GM23338 (cell line): ENCODE measurements around the gene H1-8. TPM values are rescaled to one million over a fixed set of nuclear protein-coding genes. Genes with fewer than 3 reads are reported as not detected.

Source experiments
- ATAC-seq: fragments of 200-7000 bp; cut with Tn5 transposase; 3 replicates; pipeline ENCODE4 v1.9.1; 2020
- DNase-seq: peaks from one replicate; pipeline ENCODE4 v3.0.0-alpha.2; 2015; ENCODE audit warnings: low spot score
- H2AFZ ChIP-seq: fragments of 200-600 bp; sonication (generic); 2 replicates; pipeline ENCODE4 v1.8.0; 2016; ENCODE audit warnings: antibody characterized with exemption, mild to moderate bottlenecking, moderate library complexity
- H3F3A ChIP-seq: fragments of 200-600 bp; sonication (generic); replicated peaks from 2 replicates; pipeline ENCODE4 v1.8.0; 2017; ENCODE audit warnings: antibody characterized with exemption, mixed run types, low read depth
- H3K27ac ChIP-seq: fragments of 200-600 bp; sonication (generic); 2 replicates; pipeline ENCODE4 v1.6.1; 2016; ENCODE audit warnings: low read depth
- H3K27me3 ChIP-seq: fragments of 200-600 bp; sonication (generic); 2 replicates; pipeline ENCODE4 v1.8.0; 2016; ENCODE audit warnings: mild to moderate bottlenecking, mixed run types, moderate library complexity; ENCODE audit not compliant: insufficient read depth
- H3K36me3 ChIP-seq: fragments of 200-600 bp; sonication (generic); 2 replicates; pipeline ENCODE4 v1.8.0; 2016; ENCODE audit warnings: mild to moderate bottlenecking; ENCODE audit not compliant: insufficient read depth
- H3K4me1 ChIP-seq: fragments of 200-600 bp; sonication (generic); 2 replicates; pipeline ENCODE4 v1.8.0; 2016; ENCODE audit warnings: mild to moderate bottlenecking, moderate library complexity; ENCODE audit not compliant: insufficient read depth
- H3K4me2 ChIP-seq: fragments of 200-600 bp; sonication (generic); 2 replicates; pipeline ENCODE4 v1.7.1; 2017; ENCODE audit warnings: mixed run types
- H3K4me3 ChIP-seq: fragments of 200-600 bp; sonication (generic); 2 replicates; pipeline ENCODE4 v1.6.1; 2016; ENCODE audit warnings: mixed run types
- H3K79me2 ChIP-seq: fragments of 200-600 bp; sonication (generic); replicated peaks from 2 replicates; pipeline ENCODE4 v1.8.0; 2017; ENCODE audit warnings: mild to moderate bottlenecking; ENCODE audit not compliant: insufficient read depth
- H3K9me2 ChIP-seq: fragments of 200-600 bp; sonication (generic); 2 replicates; pipeline ENCODE4 v1.8.0; 2017; ENCODE audit not compliant: insufficient read depth
- H4K20me1 ChIP-seq: fragments of 200-600 bp; sonication (generic); replicated peaks from 2 replicates; pipeline ENCODE4 v1.8.0; 2017; ENCODE audit warnings: mild to moderate bottlenecking; ENCODE audit not compliant: insufficient read depth
- H3K27ac Mint-ChIP-seq: 2 replicates; pipeline ENCODE4 v1.8.0; 2020; ENCODE audit warnings: inconsistent platforms, mild to moderate bottlenecking, moderate library complexity, mixed read lengths
- H3K27me3 Mint-ChIP-seq: 3 replicates; pipeline ENCODE4 v1.8.0; 2022; ENCODE audit warnings: low read depth, mild to moderate bottlenecking, moderate library complexity, mixed read lengths, inconsistent platforms; ENCODE audit not compliant: insufficient read depth, poor library complexity
- H3K36me3 Mint-ChIP-seq: 3 replicates; pipeline ENCODE4 v1.8.0; 2021; ENCODE audit warnings: low read depth, mild to moderate bottlenecking, inconsistent platforms, moderate library complexity, mixed read lengths
- H3K4me1 Mint-ChIP-seq: 3 replicates; pipeline ENCODE4 v1.8.0; 2020; ENCODE audit warnings: mild to moderate bottlenecking, inconsistent platforms, mixed read lengths
- H3K4me3 Mint-ChIP-seq: 3 replicates; pipeline ENCODE4 v1.8.0; 2021; ENCODE audit warnings: moderate library complexity, mild to moderate bottlenecking, inconsistent platforms, mixed read lengths
- H3K9me3 Mint-ChIP-seq: 3 replicates; pipeline ENCODE4 v1.8.0; 2020; ENCODE audit warnings: moderate library complexity, mild to moderate bottlenecking, inconsistent platforms, mixed read lengths
- CREB1 ChIP-seq: fragments of 250-450 bp; sonication (Bioruptor Pico); IDR thresholded peaks from 2 replicates; pipeline ENCODE4 v1.5.0; 2020; ENCODE audit warnings: low read depth, mild to moderate bottlenecking, moderate library complexity
- CTCF ChIP-seq, 2 experiments: fragments of 200-600 bp in 1 of 2; sonication (generic) in 1 of 2; conservative IDR thresholded peaks; 2 replicates each; pipeline versions ENCODE4 v1.5.1 to v1.6.1; 2016 to 2017; ENCODE audit warnings: antibody characterized with exemption in 2 of 2, low read depth in 2 of 2, mild to moderate bottlenecking in 2 of 2, moderate library complexity in 1 of 2
- ETS1 ChIP-seq: IDR thresholded peaks from 2 replicates; pipeline ENCODE4 v1.6.1; 2016; ENCODE audit warnings: antibody characterized with exemption
- EZH2 ChIP-seq: fragments of 200-600 bp; sonication (generic); IDR thresholded peaks from one replicate; pipeline ENCODE4 v1.8.0; 2017; ENCODE audit warnings: antibody characterized with exemption, mild to moderate bottlenecking, low read depth; ENCODE audit not compliant: unreplicated experiment
- EZH2phosphoT487 ChIP-seq: fragments of 200-600 bp; sonication (generic); IDR thresholded peaks from one replicate; pipeline ENCODE4 v1.8.1; 2018; ENCODE audit warnings: antibody characterized with exemption; ENCODE audit not compliant: unreplicated experiment
- JUNB ChIP-seq: IDR thresholded peaks from one replicate; pipeline ENCODE4 v1.6.1; 2016; ENCODE audit warnings: antibody characterized with exemption; ENCODE audit not compliant: unreplicated experiment
- NANOG ChIP-seq: IDR thresholded peaks from 2 replicates; pipeline ENCODE4 v1.6.1; 2016; ENCODE audit warnings: antibody characterized with exemption, borderline replicate concordance
- POLR2AphosphoS5 ChIP-seq: IDR thresholded peaks from 2 replicates; pipeline ENCODE4 v1.6.1; 2016; ENCODE audit warnings: antibody characterized with exemption, low read depth
- REST ChIP-seq: IDR thresholded peaks from one replicate; pipeline ENCODE4 v1.6.1; 2018; ENCODE audit warnings: antibody characterized with exemption; ENCODE audit not compliant: unreplicated experiment
- STAT1 ChIP-seq: IDR thresholded peaks from one replicate; pipeline ENCODE4 v1.6.1; 2016; ENCODE audit warnings: antibody characterized with exemption; ENCODE audit not compliant: unreplicated experiment
- ZNF114 ChIP-seq: fragments of 250-450 bp; sonication (Bioruptor Pico); IDR thresholded peaks from 2 replicates; pipeline ENCODE4 v1.5.0; 2020; ENCODE audit warnings: mild to moderate bottlenecking, moderate library complexity
- ZNF462 ChIP-seq: fragments of 250-450 bp; sonication (Bioruptor Pico); IDR thresholded peaks from 2 replicates; pipeline ENCODE4 v1.5.0; 2020; ENCODE audit warnings: mild to moderate bottlenecking, moderate library complexity
- polyA plus RNA-seq: library from polyadenylated mRNA; unstranded; fragments of >200 nt; fragmentation: Nextera tagmentation; extraction: Ambion mirVana; gene quantifications from 2 replicates; pipeline ENCODE4 v1.2.1, GENCODE V29; 2016
- total RNA-seq: library from RNA; depleted of rRNA; stranded (reverse); fragments of >200 nt; shearing (Covaris generic); gene quantifications from 2 replicates; pipeline ENCODE4 v1.2.3, GENCODE V29; 2014

The H1-8 gene
- total and polyA plus RNA-seq, 2 experiments from 2014 or later: not detected

- TF ChIP-seq ETS1: no peak
Observed at GRCh38 chr3:129522953-129523352, 20.0 kb upstream of the H1-8 start (continued).

GRCh38 chr3:129524081-129524480, 18.9 kb upstream of the H1-8 start:
- H3K79me2 ChIP-seq: no peaks in the 10 kb centered on the region
- no peaks in the 10 kb centered on the region for H3K9me2 ChIP-seq
- Mint-ChIP-seq H3K9me3 (no peaks in the 10 kb centered on the region), H3K36me3 (no peaks in the 10 kb centered on the region; the same call in 2 of the 3 replicates), H3K4me3 (no peak overlapping the region), H3K27me3 (peaks cover 15% of the 10 kb centered on the region), H3K4me1 (peaks cover 18% of the 10 kb centered on the region), H3K27ac (no peak overlapping the region; the same call in 1 of the 2 replicates)
- no peaks in the 10 kb centered on the region for H3F3A ChIP-seq
- no peak overlapping the region for H3K27ac ChIP-seq
- no peak overlapping the region for H3K4me3 ChIP-seq
- H3K4me1 ChIP-seq: no peaks in the 10 kb centered on the region
- no peak overlapping the region for H2AFZ ChIP-seq
- no peak for ATAC-seq
- no peaks in the 10 kb centered on the region for H3K27me3 ChIP-seq
- H3K36me3 ChIP-seq: no peaks in the 10 kb centered on the region
- DNase-seq: no peak
- no peaks in the 10 kb centered on the region for H4K20me1 ChIP-seq
- H3K4me2 ChIP-seq: no peak overlapping the region
- no peak for TF ChIP-seq NANOG
- TF ChIP-seq REST: no peak
- TF ChIP-seq STAT1: no peak
- no peak for TF ChIP-seq JUNB
- no peak for TF ChIP-seq EZH2
- TF ChIP-seq EZH2phosphoT487: no peak
- TF ChIP-seq CREB1: no peak
- no peak for TF ChIP-seq POLR2AphosphoS5
- TF ChIP-seq ZNF114 (CRISPR knock-in tag): no peak
- no peak for TF ChIP-seq CTCF (conservative IDR thresholded peaks at IDR 0.05; ENCODE audit: low read depth in 2 of 2)
- no peak for TF ChIP-seq ETS1
- no peak for TF ChIP-seq ZNF462
